Uterus (tissue), 4 donors: ENCODE measurements around the gene SEPTIN5. TPM values are rescaled to one million over a fixed set of nuclear protein-coding genes. Genes with fewer than 3 reads are reported as not detected.

Experiments used
- DNase-seq, 2 donors: peaks; one replicate each; pipeline ENCODE4 v3.0.0-alpha.2; 2019 to 2020
- H3K27ac ChIP-seq, 2 donors: fragments of 200-600 bp; sonication (generic); 1 replicate in 1 of 2; 2 replicates in 1 of 2; pipeline ENCODE4 v1.5.1; 2016 to 2018
- H3K27me3 ChIP-seq, 2 donors: fragments of 200-600 bp; sonication (generic); one replicate each; pipeline ENCODE4 v1.5.1; 2018 to 2019; ENCODE audit warnings: control low read depth in 1 of 2
- H3K36me3 ChIP-seq, 2 donors: fragments of 200-600 bp; sonication (generic); one replicate each; pipeline ENCODE4 v1.5.1; 2019; ENCODE audit warnings: control low read depth in 1 of 2
- H3K4me1 ChIP-seq, 2 donors: fragments of 200-600 bp; sonication (generic); one replicate each; pipeline ENCODE4 v1.5.1; 2018 to 2019; ENCODE audit warnings: control low read depth in 1 of 2
- H3K4me3 ChIP-seq, 2 donors: fragments of 200-600 bp; sonication (generic); 1 replicate in 1 of 2; 2 replicates in 1 of 2; pipeline ENCODE4 v1.5.1; 2018 to 2019; ENCODE audit warnings: mild to moderate bottlenecking in 1 of 2
- H3K9me3 ChIP-seq, 2 donors: fragments of 200-600 bp; sonication (generic); one replicate each; pipeline ENCODE4 v1.5.1; 2019; ENCODE audit warnings: control low read depth in 1 of 2
- POLR2A ChIP-seq, 2 donors: fragments of 450-650 bp; IDR thresholded peaks; one replicate each; pipeline ENCODE4 v1.6.1; 2016; ENCODE audit warnings: antibody characterized with exemption in 2 of 2, mild to moderate bottlenecking in 1 of 2, moderate library complexity in 1 of 2
- intact Hi-C: fragments of 100-400 bp; cut with DNase I; formaldehyde crosslinking; loops from one replicate; pipeline ENCODE4 v1.15.1; 2023; ENCODE audit warnings: low total_unique reads
- total RNA-seq, 4 donors: library from RNA; depleted of rRNA in 3 of 4; stranded (reverse); fragments of >200 nt in 3 of 4; gene quantifications; one replicate each; pipeline versions ENCODE4 v1.1.0 to v1.2.4, GENCODE V29; 2014 to 2023
- TF ChIP-seq, protein P1 (sequence below), 4 experiments: fragments of 200-600 bp in 2 of 4; fragments of 450-650 bp in 2 of 4; sonication (generic) in 2 of 4; IDR thresholded peaks; one replicate each; pipeline ENCODE4 v1.5.1; 2016 to 2019; ENCODE audit warnings: antibody characterized with exemption in 4 of 4, mild to moderate bottlenecking in 2 of 4, moderate library complexity in 1 of 4
- donor health status: DM: yes; HTN: yes; CAD: no.

SEPTIN5 gene
- total RNA-seq, 4 donors from 2014 or later, result 9.4 to 67.6 (median 25.3) TPM

GRCh38 chr22:19727310-19728150 lies 13.2 kb downstream of the SEPTIN5 start:
- Histone ChIP-seq H3K4me3 (no peak overlapping the region), H3K4me1 (no peaks in the 10 kb centered on the region), H3K36me3 (no peaks in the 10 kb centered on the region), H3K27me3 (no peaks in the 10 kb centered on the region), H3K9me3 (no peaks in the 10 kb centered on the region), H3K27ac (no peak overlapping the region)
- no peak for DNase-seq
- TF ChIP-seq, protein P1, sequence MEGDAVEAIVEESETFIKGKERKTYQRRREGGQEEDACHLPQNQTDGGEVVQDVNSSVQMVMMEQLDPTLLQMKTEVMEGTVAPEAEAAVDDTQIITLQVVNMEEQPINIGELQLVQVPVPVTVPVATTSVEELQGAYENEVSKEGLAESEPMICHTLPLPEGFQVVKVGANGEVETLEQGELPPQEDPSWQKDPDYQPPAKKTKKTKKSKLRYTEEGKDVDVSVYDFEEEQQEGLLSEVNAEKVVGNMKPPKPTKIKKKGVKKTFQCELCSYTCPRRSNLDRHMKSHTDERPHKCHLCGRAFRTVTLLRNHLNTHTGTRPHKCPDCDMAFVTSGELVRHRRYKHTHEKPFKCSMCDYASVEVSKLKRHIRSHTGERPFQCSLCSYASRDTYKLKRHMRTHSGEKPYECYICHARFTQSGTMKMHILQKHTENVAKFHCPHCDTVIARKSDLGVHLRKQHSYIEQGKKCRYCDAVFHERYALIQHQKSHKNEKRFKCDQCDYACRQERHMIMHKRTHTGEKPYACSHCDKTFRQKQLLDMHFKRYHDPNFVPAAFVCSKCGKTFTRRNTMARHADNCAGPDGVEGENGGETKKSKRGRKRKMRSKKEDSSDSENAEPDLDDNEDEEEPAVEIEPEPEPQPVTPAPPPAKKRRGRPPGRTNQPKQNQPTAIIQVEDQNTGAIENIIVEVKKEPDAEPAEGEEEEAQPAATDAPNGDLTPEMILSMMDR (IDR thresholded peaks at IDR 0.05), result no peak
- intact Hi-C loops, result no loop called here

- Histone ChIP-seq H3K4me1 (no peaks in the 10 kb centered on the region), H3K27ac (no peak overlapping the region), H3K36me3 (no peaks in the 10 kb centered on the region), H3K9me3 (no peaks in the 10 kb centered on the region), H3K27me3 (no peaks in the 10 kb centered on the region), H3K4me3 (no peak overlapping the region)
- intact Hi-C loops, result no loop called here
- TF ChIP-seq, protein P1 (IDR thresholded peaks at IDR 0.05), result no peak
- TF ChIP-seq POLR2A (IDR thresholded peaks at IDR 0.05), result no peak
- no peak for DNase-seq
Observed at GRCh38 chr22:19728271-19728670, 14.0 kb downstream of the SEPTIN5 start.

DNA sequence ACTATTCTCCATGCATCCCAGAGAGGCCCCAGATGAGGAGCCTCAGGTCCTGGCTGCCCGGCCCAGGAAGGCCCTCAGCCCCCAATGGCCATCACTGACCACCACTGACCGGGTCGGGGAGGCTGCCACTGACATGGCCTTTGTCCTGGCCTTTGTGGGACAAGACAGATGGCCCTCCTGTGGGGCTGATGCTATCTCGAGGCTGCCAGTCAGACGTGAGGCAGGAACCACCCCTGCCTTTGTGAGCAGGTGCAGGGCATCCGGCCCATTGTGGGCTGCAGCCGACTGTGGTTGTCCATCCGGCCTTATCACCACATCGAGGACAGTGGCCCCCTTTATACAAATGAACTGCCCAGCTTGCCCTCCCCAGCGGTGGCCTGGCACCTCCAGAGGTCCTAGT lies 14.5 kb downstream of the SEPTIN5 start:
- DNase-seq, result no peak
- TF ChIP-seq, protein P1 (IDR thresholded peaks at IDR 0.05), result no peak
- no peak for TF ChIP-seq POLR2A (IDR thresholded peaks at IDR 0.05)
- H3K4me3 ChIP-seq, result no peak overlapping the region
- H3K27me3 ChIP-seq, result no peaks in the 10 kb centered on the region
- intact Hi-C loops, result no loop called here
- H3K27ac ChIP-seq, result no peak overlapping the region
- H3K4me1 ChIP-seq, result no peaks in the 10 kb centered on the region
- H3K36me3 ChIP-seq, result no peaks in the 10 kb centered on the region
- no peaks in the 10 kb centered on the region for H3K9me3 ChIP-seq

GRCh38 chr22:19729507-19729906 lies 15.2 kb downstream of the SEPTIN5 start:
- Histone ChIP-seq H3K27me3 (no peaks in the 10 kb centered on the region), H3K4me3 (no peak overlapping the region), H3K27ac (no peak overlapping the region), H3K4me1 (no peaks in the 10 kb centered on the region), H3K36me3 (no peaks in the 10 kb centered on the region), H3K9me3 (no peaks in the 10 kb centered on the region)
- no peak for DNase-seq
- intact Hi-C loops, result no loop called here
- TF ChIP-seq, protein P1 (IDR thresholded peaks at IDR 0.05), result no peak
- TF ChIP-seq POLR2A (IDR thresholded peaks at IDR 0.05), result no peak

GRCh38 chr22:19730198-19730597 lies 15.9 kb downstream of the SEPTIN5 start:
- Histone ChIP-seq H3K4me3 (no peak overlapping the region), H3K36me3 (no peaks in the 10 kb centered on the region), H3K9me3 (no peaks in the 10 kb centered on the region), H3K4me1 (no peaks in the 10 kb centered on the region), H3K27me3 (no peaks in the 10 kb centered on the region), H3K27ac (no peak overlapping the region)
- TF ChIP-seq, protein P1 (IDR thresholded peaks at IDR 0.05), result no peak
- TF ChIP-seq POLR2A (IDR thresholded peaks at IDR 0.05), result no peak
- intact Hi-C loops, result loop anchor here (2.0 kb wide), 1 partner anchor 181 kb away; no protein-coding TSS in a partner anchor
- no peak for DNase-seq
